H1 (cell line): ENCODE data around the gene TMEM164. TPM values are rescaled to one million over a fixed set of nuclear protein-coding genes. Genes with fewer than 3 reads are reported as not detected.

ENCODE experiments used
- CBX8 ChIP-seq: fragments of 300-800, 300-1000 bp; sonication (generic); IDR thresholded peaks from 2 replicates; pipeline ENCODE4 v1.7.1; 2016; ENCODE audit warnings: low read depth, low read length, borderline replicate concordance
- CTCF ChIP-seq, 3 experiments: IDR thresholded peaks; 1 replicate in 2 of 3; 2 replicates in 1 of 3; pipeline versions ENCODE4 v1.5.1 to v1.6.1; 2011; ENCODE audit warnings: low read length in 3 of 3, mild to moderate bottlenecking in 3 of 3, inconsistent platforms in 2 of 3, low read depth in 1 of 3, moderate library complexity in 1 of 3; ENCODE audit not compliant: insufficient read depth in 1 of 3; ENCODE audit errors: control extremely low read depth in 1 of 3
- SUZ12 ChIP-seq: fragments of 200-600 bp; sonication (generic); IDR thresholded peaks from 2 replicates; pipeline ENCODE4 v1.6.1; 2012; ENCODE audit warnings: mild to moderate bottlenecking, inconsistent platforms, low read length, moderate library complexity, mixed read lengths
- polyA plus RNA-seq, 7 experiments: library from polyadenylated mRNA; depleted of rRNA in 3 of 7; stranded (reverse) in 5 of 7; unstranded in 2 of 7; fragments of >200 nt in 5 of 7; fragments of 200-250 nt in 2 of 7; gene quantifications; 1 replicate in 5 of 7; 2 replicates in 1 of 7; 4 replicates in 1 of 7; pipeline versions ENCODE4 v1.2.1 to v1.2.3, GENCODE V29; 2011 to 2013; ENCODE audit warnings: missing spikeins in 2 of 7, mixed read lengths in 2 of 7
- total RNA-seq: library from RNA; stranded (reverse); fragmentation: NEBNext Ultra II Directional; extraction: Animal tissue kit (Norgen Biotek cat#: 25700); gene quantifications from 2 replicates; pipeline ENCODE4 v1.2.1, GENCODE V29; 2021

Gene TMEM164
- total and polyA plus RNA-seq, 2 of the 8 experiments (the other 6 are each of a cell fraction or from before 2014, with no cell fraction given): 7.3 to 14.8 TPM

- TF ChIP-seq CTCF (IDR thresholded peaks at IDR 0.05; ENCODE audit: control extremely low read depth in 1 of 3, insufficient read depth in 1 of 3, low read depth in 1 of 3, low read length in 3 of 3) (no peak), CBX8 (no peak), SUZ12 (no peak)
Measured at GRCh38 chrX:110171442-110171841, 168.5 kb downstream of the TMEM164 start (continued).
